GM23338 (cell line): ENCODE measurements around the gene SULT1C3. TPM values are rescaled to one million over a fixed set of nuclear protein-coding genes. Genes with fewer than 3 reads are reported as not detected.

Experiments used
- ATAC-seq: fragments of 200-7000 bp; cut with Tn5 transposase; 3 replicates; pipeline ENCODE4 v1.9.1; 2020
- DNase-seq: peaks from one replicate; pipeline ENCODE4 v3.0.0-alpha.2; 2015; ENCODE audit warnings: low spot score
- H2AFZ ChIP-seq: fragments of 200-600 bp; sonication (generic); 2 replicates; pipeline ENCODE4 v1.8.0; 2016; ENCODE audit warnings: antibody characterized with exemption, mild to moderate bottlenecking, moderate library complexity
- H3F3A ChIP-seq: fragments of 200-600 bp; sonication (generic); replicated peaks from 2 replicates; pipeline ENCODE4 v1.8.0; 2017; ENCODE audit warnings: antibody characterized with exemption, mixed run types, low read depth
- H3K27ac ChIP-seq: fragments of 200-600 bp; sonication (generic); 2 replicates; pipeline ENCODE4 v1.6.1; 2016; ENCODE audit warnings: low read depth
- H3K27me3 ChIP-seq: fragments of 200-600 bp; sonication (generic); 2 replicates; pipeline ENCODE4 v1.8.0; 2016; ENCODE audit warnings: mild to moderate bottlenecking, mixed run types, moderate library complexity; ENCODE audit not compliant: insufficient read depth
- H3K36me3 ChIP-seq: fragments of 200-600 bp; sonication (generic); 2 replicates; pipeline ENCODE4 v1.8.0; 2016; ENCODE audit warnings: mild to moderate bottlenecking; ENCODE audit not compliant: insufficient read depth
- H3K4me1 ChIP-seq: fragments of 200-600 bp; sonication (generic); 2 replicates; pipeline ENCODE4 v1.8.0; 2016; ENCODE audit warnings: mild to moderate bottlenecking, moderate library complexity; ENCODE audit not compliant: insufficient read depth
- H3K4me2 ChIP-seq: fragments of 200-600 bp; sonication (generic); 2 replicates; pipeline ENCODE4 v1.7.1; 2017; ENCODE audit warnings: mixed run types
- H3K4me3 ChIP-seq: fragments of 200-600 bp; sonication (generic); 2 replicates; pipeline ENCODE4 v1.6.1; 2016; ENCODE audit warnings: mixed run types
- H3K79me2 ChIP-seq: fragments of 200-600 bp; sonication (generic); replicated peaks from 2 replicates; pipeline ENCODE4 v1.8.0; 2017; ENCODE audit warnings: mild to moderate bottlenecking; ENCODE audit not compliant: insufficient read depth
- H3K9me2 ChIP-seq: fragments of 200-600 bp; sonication (generic); 2 replicates; pipeline ENCODE4 v1.8.0; 2017; ENCODE audit not compliant: insufficient read depth
- H4K20me1 ChIP-seq: fragments of 200-600 bp; sonication (generic); replicated peaks from 2 replicates; pipeline ENCODE4 v1.8.0; 2017; ENCODE audit warnings: mild to moderate bottlenecking; ENCODE audit not compliant: insufficient read depth
- H3K27ac Mint-ChIP-seq: 2 replicates; pipeline ENCODE4 v1.8.0; 2020; ENCODE audit warnings: inconsistent platforms, mild to moderate bottlenecking, moderate library complexity, mixed read lengths
- H3K27me3 Mint-ChIP-seq: 3 replicates; pipeline ENCODE4 v1.8.0; 2022; ENCODE audit warnings: low read depth, mild to moderate bottlenecking, moderate library complexity, mixed read lengths, inconsistent platforms; ENCODE audit not compliant: insufficient read depth, poor library complexity
- H3K36me3 Mint-ChIP-seq: 3 replicates; pipeline ENCODE4 v1.8.0; 2021; ENCODE audit warnings: low read depth, mild to moderate bottlenecking, inconsistent platforms, moderate library complexity, mixed read lengths
- H3K4me1 Mint-ChIP-seq: 3 replicates; pipeline ENCODE4 v1.8.0; 2020; ENCODE audit warnings: mild to moderate bottlenecking, inconsistent platforms, mixed read lengths
- H3K4me3 Mint-ChIP-seq: 3 replicates; pipeline ENCODE4 v1.8.0; 2021; ENCODE audit warnings: moderate library complexity, mild to moderate bottlenecking, inconsistent platforms, mixed read lengths
- H3K9me3 Mint-ChIP-seq: 3 replicates; pipeline ENCODE4 v1.8.0; 2020; ENCODE audit warnings: moderate library complexity, mild to moderate bottlenecking, inconsistent platforms, mixed read lengths
- CTCF ChIP-seq, 2 experiments: fragments of 200-600 bp in 1 of 2; sonication (generic) in 1 of 2; conservative IDR thresholded peaks; 2 replicates each; pipeline versions ENCODE4 v1.5.1 to v1.6.1; 2016 to 2017; ENCODE audit warnings: antibody characterized with exemption in 2 of 2, low read depth in 2 of 2, mild to moderate bottlenecking in 2 of 2, moderate library complexity in 1 of 2
- EZH2 ChIP-seq: fragments of 200-600 bp; sonication (generic); IDR thresholded peaks from one replicate; pipeline ENCODE4 v1.8.0; 2017; ENCODE audit warnings: antibody characterized with exemption, mild to moderate bottlenecking, low read depth; ENCODE audit not compliant: unreplicated experiment
- EZH2phosphoT487 ChIP-seq: fragments of 200-600 bp; sonication (generic); IDR thresholded peaks from one replicate; pipeline ENCODE4 v1.8.1; 2018; ENCODE audit warnings: antibody characterized with exemption; ENCODE audit not compliant: unreplicated experiment
- JUNB ChIP-seq: IDR thresholded peaks from one replicate; pipeline ENCODE4 v1.6.1; 2016; ENCODE audit warnings: antibody characterized with exemption; ENCODE audit not compliant: unreplicated experiment
- NANOG ChIP-seq: IDR thresholded peaks from 2 replicates; pipeline ENCODE4 v1.6.1; 2016; ENCODE audit warnings: antibody characterized with exemption, borderline replicate concordance
- POLR2AphosphoS5 ChIP-seq: IDR thresholded peaks from 2 replicates; pipeline ENCODE4 v1.6.1; 2016; ENCODE audit warnings: antibody characterized with exemption, low read depth
- REST ChIP-seq: IDR thresholded peaks from one replicate; pipeline ENCODE4 v1.6.1; 2018; ENCODE audit warnings: antibody characterized with exemption; ENCODE audit not compliant: unreplicated experiment
- STAT1 ChIP-seq: IDR thresholded peaks from one replicate; pipeline ENCODE4 v1.6.1; 2016; ENCODE audit warnings: antibody characterized with exemption; ENCODE audit not compliant: unreplicated experiment
- ZNF114 ChIP-seq: fragments of 250-450 bp; sonication (Bioruptor Pico); IDR thresholded peaks from 2 replicates; pipeline ENCODE4 v1.5.0; 2020; ENCODE audit warnings: mild to moderate bottlenecking, moderate library complexity
- ZNF331 ChIP-seq: fragments of 250-450 bp; sonication (Bioruptor Pico); IDR thresholded peaks from 2 replicates; pipeline ENCODE4 v1.5.0; 2020; ENCODE audit warnings: low read depth, mild to moderate bottlenecking, moderate library complexity
- polyA plus RNA-seq: library from polyadenylated mRNA; unstranded; fragments of >200 nt; fragmentation: Nextera tagmentation; extraction: Ambion mirVana; gene quantifications from 2 replicates; pipeline ENCODE4 v1.2.1, GENCODE V29; 2016
- total RNA-seq: library from RNA; depleted of rRNA; stranded (reverse); fragments of >200 nt; shearing (Covaris generic); gene quantifications from 2 replicates; pipeline ENCODE4 v1.2.3, GENCODE V29; 2014
- TF ChIP-seq, protein P1 (sequence below): fragments of 250-450 bp; sonication (Bioruptor Pico); IDR thresholded peaks from 2 replicates; pipeline ENCODE4 v1.5.0; 2020; ENCODE audit warnings: mild to moderate bottlenecking, moderate library complexity

The SULT1C3 gene
- total and polyA plus RNA-seq, 2 experiments from 2014 or later = not detected

DNA sequence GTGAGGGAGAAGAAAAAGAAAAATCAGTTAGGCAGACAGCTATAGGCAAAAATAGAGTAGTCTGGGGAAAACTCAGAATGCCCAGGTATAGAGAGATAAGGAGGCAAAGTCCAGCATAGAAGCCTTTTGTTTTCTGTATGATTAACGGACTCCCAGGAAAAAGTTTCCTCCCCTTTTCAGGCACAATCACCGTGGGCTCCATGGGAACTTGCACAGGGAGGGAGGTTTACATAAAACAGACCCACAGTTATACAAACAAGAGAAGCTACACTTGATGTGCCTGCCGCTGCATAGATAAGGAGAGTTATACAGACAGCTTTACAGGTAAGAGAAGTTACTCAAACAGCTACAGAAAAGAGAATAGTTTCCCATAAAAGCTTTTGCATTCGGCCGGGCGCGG, 39.2 kb upstream of the SULT1C3 start:
- H3K27ac ChIP-seq = no peak overlapping the region
- H3K4me3 ChIP-seq = no peak overlapping the region
- H3K36me3 ChIP-seq = peaks cover 6% of the 10 kb centered on the region; the same call in 1 of the 2 replicates
- DNase-seq (no peak), ATAC-seq (no peak)
- Mint-ChIP-seq H3K4me3 (no peak overlapping the region), H3K27ac (no peak overlapping the region), H3K36me3 (peaks cover 23% of the 10 kb centered on the region), H3K27me3 (no peaks in the 10 kb centered on the region), H3K4me1 (no peaks in the 10 kb centered on the region), H3K9me3 (peaks cover 41% of the 10 kb centered on the region)
- no peak overlapping the region for H3K4me2 ChIP-seq
- no peaks in the 10 kb centered on the region for H3K4me1 ChIP-seq
- no peak for TF ChIP-seq EZH2
- no peak for TF ChIP-seq POLR2AphosphoS5
- TF ChIP-seq STAT1 = no peak
- TF ChIP-seq EZH2phosphoT487 = no peak
- no peak for TF ChIP-seq ZNF331 (CRISPR knock-in tag)
- no peak for TF ChIP-seq JUNB
- no peak for TF ChIP-seq NANOG
- TF ChIP-seq CTCF (conservative IDR thresholded peaks at IDR 0.05; ENCODE audit: low read depth in 2 of 2) = no peak
- TF ChIP-seq, protein P1, sequence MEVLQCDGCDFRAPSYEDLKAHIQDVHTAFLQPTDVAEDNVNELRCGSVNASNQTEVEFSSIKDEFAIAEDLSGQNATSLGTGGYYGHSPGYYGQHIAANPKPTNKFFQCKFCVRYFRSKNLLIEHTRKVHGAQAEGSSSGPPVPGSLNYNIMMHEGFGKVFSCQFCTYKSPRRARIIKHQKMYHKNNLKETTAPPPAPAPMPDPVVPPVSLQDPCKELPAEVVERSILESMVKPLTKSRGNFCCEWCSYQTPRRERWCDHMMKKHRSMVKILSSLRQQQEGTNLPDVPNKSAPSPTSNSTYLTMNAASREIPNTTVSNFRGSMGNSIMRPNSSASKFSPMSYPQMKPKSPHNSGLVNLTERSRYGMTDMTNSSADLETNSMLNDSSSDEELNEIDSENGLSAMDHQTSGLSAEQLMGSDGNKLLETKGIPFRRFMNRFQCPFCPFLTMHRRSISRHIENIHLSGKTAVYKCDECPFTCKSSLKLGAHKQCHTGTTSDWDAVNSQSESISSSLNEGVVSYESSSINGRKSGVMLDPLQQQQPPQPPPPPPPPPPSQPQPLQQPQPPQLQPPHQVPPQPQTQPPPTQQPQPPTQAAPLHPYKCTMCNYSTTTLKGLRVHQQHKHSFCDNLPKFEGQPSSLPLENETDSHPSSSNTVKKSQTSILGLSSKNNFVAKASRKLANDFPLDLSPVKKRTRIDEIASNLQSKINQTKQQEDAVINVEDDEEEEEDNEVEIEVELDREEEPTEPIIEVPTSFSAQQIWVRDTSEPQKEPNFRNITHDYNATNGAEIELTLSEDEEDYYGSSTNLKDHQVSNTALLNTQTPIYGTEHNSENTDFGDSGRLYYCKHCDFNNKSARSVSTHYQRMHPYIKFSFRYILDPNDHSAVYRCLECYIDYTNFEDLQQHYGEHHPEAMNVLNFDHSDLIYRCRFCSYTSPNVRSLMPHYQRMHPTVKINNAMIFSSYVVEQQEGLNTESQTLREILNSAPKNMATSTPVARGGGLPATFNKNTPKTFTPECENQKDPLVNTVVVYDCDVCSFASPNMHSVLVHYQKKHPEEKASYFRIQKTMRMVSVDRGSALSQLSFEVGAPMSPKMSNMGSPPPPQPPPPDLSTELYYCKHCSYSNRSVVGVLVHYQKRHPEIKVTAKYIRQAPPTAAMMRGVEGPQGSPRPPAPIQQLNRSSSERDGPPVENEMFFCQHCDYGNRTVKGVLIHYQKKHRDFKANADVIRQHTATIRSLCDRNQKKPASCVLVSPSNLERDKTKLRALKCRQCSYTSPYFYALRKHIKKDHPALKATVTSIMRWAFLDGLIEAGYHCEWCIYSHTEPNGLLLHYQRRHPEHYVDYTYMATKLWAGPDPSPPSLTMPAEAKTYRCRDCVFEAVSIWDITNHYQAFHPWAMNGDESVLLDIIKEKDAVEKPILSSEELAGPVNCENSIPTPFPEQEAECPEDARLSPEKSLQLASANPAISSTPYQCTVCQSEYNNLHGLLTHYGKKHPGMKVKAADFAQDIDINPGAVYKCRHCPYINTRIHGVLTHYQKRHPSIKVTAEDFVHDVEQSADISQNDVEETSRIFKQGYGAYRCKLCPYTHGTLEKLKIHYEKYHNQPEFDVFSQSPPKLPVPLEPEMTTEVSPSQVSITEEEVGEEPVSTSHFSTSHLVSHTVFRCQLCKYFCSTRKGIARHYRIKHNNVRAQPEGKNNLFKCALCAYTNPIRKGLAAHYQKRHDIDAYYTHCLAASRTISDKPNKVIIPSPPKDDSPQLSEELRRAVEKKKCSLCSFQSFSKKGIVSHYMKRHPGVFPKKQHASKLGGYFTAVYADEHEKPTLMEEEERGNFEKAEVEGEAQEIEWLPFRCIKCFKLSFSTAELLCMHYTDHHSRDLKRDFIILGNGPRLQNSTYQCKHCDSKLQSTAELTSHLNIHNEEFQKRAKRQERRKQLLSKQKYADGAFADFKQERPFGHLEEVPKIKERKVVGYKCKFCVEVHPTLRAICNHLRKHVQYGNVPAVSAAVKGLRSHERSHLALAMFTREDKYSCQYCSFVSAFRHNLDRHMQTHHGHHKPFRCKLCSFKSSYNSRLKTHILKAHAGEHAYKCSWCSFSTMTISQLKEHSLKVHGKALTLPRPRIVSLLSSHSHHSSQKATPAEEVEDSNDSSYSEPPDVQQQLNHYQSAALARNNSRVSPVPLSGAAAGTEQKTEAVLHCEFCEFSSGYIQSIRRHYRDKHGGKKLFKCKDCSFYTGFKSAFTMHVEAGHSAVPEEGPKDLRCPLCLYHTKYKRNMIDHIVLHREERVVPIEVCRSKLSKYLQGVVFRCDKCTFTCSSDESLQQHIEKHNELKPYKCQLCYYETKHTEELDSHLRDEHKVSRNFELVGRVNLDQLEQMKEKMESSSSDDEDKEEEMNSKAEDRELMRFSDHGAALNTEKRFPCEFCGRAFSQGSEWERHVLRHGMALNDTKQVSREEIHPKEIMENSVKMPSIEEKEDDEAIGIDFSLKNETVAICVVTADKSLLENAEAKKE (CRISPR knock-in tag) = no peak
- TF ChIP-seq REST = no peak
- no peak for TF ChIP-seq ZNF114
- no peaks in the 10 kb centered on the region for H4K20me1 ChIP-seq
- no peak overlapping the region for H2AFZ ChIP-seq
- H3K27me3 ChIP-seq = no peaks in the 10 kb centered on the region
- H3F3A ChIP-seq = no peaks in the 10 kb centered on the region
- H3K79me2 ChIP-seq = no peaks in the 10 kb centered on the region
- no peaks in the 10 kb centered on the region for H3K9me2 ChIP-seq
